GM12892 (cell line): ENCODE measurements around the gene PIP4K2B.

Experiments
- POLR2A ChIP-seq: IDR thresholded peaks from 2 replicates; pipeline ENCODE4 v1.6.1; 2011; ENCODE audit warnings: low read depth, low read length, control low read depth
- POLR2AphosphoS5 ChIP-seq: IDR thresholded peaks from 2 replicates; pipeline ENCODE4 v1.6.1; 2011; ENCODE audit warnings: low read depth, low read length, control low read depth

DNA sequence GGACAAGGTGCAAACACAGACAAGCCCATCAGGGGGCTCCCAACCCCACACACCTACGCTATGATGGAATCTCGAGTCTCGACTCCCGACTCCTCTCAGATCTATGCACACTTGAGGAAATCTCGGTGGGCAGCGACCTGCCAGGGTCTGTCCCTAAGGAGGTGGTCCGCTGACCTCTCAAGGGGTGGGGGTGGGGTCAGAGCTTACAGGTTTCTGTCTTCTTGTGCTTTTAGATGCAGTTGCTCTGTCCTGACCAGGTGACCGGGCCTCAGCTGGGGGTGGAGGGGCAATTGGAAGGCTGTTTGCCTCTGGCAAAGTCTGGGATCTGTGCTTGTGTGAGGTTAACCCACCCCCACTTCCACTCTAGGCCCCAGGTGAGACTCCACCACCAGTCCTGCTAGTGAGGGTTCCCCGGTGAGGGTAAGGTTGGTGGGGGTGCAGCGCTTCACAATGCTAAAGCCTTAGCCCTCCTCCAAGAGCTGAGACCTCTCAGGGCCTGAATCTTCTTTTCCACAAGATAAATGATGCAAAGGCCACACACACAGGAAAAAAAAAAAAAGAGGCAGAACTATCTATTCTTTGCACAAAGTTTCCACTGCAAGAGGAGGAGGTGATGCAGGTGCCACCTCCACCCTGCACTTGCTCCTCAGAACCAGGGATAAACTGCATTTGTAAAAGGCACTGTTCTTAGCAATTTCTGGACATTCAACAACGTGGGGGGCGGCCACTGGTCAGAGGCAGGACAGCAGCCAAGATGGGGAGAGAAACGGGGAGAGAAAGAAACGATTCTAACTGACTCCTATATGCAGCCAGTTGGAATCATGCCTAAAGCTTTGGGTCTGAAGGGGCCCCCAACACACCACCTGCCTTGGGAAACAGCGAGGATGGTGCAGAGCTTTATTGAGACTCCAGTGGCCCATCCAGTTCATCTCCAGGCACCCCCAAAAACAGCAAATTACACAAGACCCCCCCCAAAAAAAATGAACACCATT, 65.1 kb downstream of the PIP4K2B start:
- TF ChIP-seq POLR2AphosphoS5, result no peak
- no peak for TF ChIP-seq POLR2A
